Measurements from ENCODE around the gene PLEKHH2. TPM values are rescaled to one million over a fixed set of nuclear protein-coding genes. Genes with fewer than 3 reads are reported as not detected.

The PLEKHH2 gene
- total and polyA plus RNA-seq, 2 of the 13 experiments (the other 11 are each of a cell fraction or from before 2014, with no cell fraction given), result 1.1 to 3.0 TPM

- TF ChIP-seq ZNF563 (CRISPR knock-in tag; IDR thresholded peaks at IDR 0.05) (peak; percentile 69; the same call in 1 of the 2 replicates), ZNF20 (CRISPR knock-in tag; IDR thresholded peaks at IDR 0.05) (no peak), TRIM22 (IDR thresholded peaks at IDR 0.05) (no peak), RFXAP (CRISPR knock-in tag; IDR thresholded peaks at IDR 0.05; ENCODE audit: borderline replicate concordance) (peak; percentile 66; the same call in 1 of the 2 replicates), ZNF883 (CRISPR knock-in tag; IDR thresholded peaks at IDR 0.05; ENCODE audit: not compliant biosample characterization) (peak; percentile 80), U2AF1 (optimal IDR thresholded peaks at IDR 0.05; ENCODE audit: low read depth, low read length) (no peak), GTF3A (CRISPR knock-in tag; conservative IDR thresholded peaks at IDR 0.05) (no peak), RBM39 (IDR thresholded peaks at IDR 0.05; ENCODE audit: low read depth, low read length, poor library complexity, severe bottlenecking) (no peak), USF2 (IDR thresholded peaks at IDR 0.05; ENCODE audit: low read depth, low read length) (no peak), USF2 (CRISPR knock-in tag; IDR thresholded peaks at IDR 0.05; ENCODE audit: borderline replicate concordance) (no peak), ZNF484 (CRISPR knock-in tag; IDR thresholded peaks at IDR 0.05; ENCODE audit: borderline replicate concordance, low read depth) (no peak), SMARCE1 (IDR thresholded peaks at IDR 0.05; ENCODE audit: borderline replicate concordance) (no peak), EED (CRISPR knock-in tag; IDR thresholded peaks at IDR 0.05) (peak; percentile 46; the same call in 1 of the 2 replicates), AGO2 (optimal IDR thresholded peaks at IDR 0.05; ENCODE audit: low read depth, low read length) (no peak), ZEB1 (IDR thresholded peaks at IDR 0.05; ENCODE audit: insufficient replicate concordance, low read depth) (no peak), ZNF552 (CRISPR knock-in tag; IDR thresholded peaks at IDR 0.05; ENCODE audit: borderline replicate concordance) (no peak), ZNF292 (CRISPR knock-in tag; IDR thresholded peaks at IDR 0.05; ENCODE audit: borderline replicate concordance, low read depth) (no peak), ZNF431 (CRISPR knock-in tag; IDR thresholded peaks at IDR 0.05; ENCODE audit: borderline replicate concordance, low read depth) (no peak), ZNF749 (CRISPR knock-in tag; IDR thresholded peaks at IDR 0.05; ENCODE audit: borderline replicate concordance) (0 out of 2 replicates have a peak, but pooled peaks have one; percentile 41)
These were observed 137.0 kb downstream of the PLEKHH2 start, which contains the start of gene DYNC2LI1 (continued) for GRCh38 chr2:43773876-43774613.
